ENCODE data around the gene FAM118A.

GRCh38 chr22:45353786-45354185, 44.1 kb downstream of the FAM118A start:
- TF ChIP-seq SIN3A (conservative IDR thresholded peaks at IDR 0.05 in 1 of 2, IDR thresholded peaks at IDR 0.05 in 1 of 2; ENCODE audit: low read depth in 1 of 2, low read length in 2 of 2) (no peak), CEBPB (IDR thresholded peaks at IDR 0.05; ENCODE audit: low read depth, low read length) (no peak), CTCF (IDR thresholded peaks at IDR 0.05; ENCODE audit: control extremely low read depth in 1 of 3, insufficient read depth in 1 of 3, low read depth in 1 of 3, low read length in 3 of 3) (no peak), EZH2 (IDR thresholded peaks at IDR 0.05; ENCODE audit: low read depth, low read length, severe bottlenecking) (no peak), CREB1 (IDR thresholded peaks at IDR 0.05) (no peak), TBP (IDR thresholded peaks at IDR 0.05; ENCODE audit: low read depth, low read length) (no peak)
